Smooth muscle cell (in vitro differentiated cells): ENCODE measurements around the gene TANC1. TPM values are rescaled to one million over a fixed set of nuclear protein-coding genes. Genes with fewer than 3 reads are reported as not detected.
A peak's percentile ranks its signal among the peaks of the same experiment; 100 is the strongest.

ENCODE experiments used
- DNase-seq: peaks from one replicate; lab custom pipeline; 2025; ENCODE audit not compliant: unreplicated experiment; lab: John Stamatoyannopoulos, UW
- H2AFZ ChIP-seq: fragments of 200-600 bp; sonication (generic); 2 replicates; pipeline ENCODE4 v1.6.0; 2016; ENCODE audit warnings: antibody characterized with exemption, low read depth, mild to moderate bottlenecking
- H3F3A ChIP-seq: fragments of 200-600 bp; sonication (generic); 2 replicates; pipeline ENCODE4 v1.6.0; 2017; ENCODE audit warnings: antibody characterized with exemption, low read depth
- H3K27ac ChIP-seq: fragments of 200-600 bp; sonication (generic); 2 replicates; pipeline ENCODE4 v1.5.1; 2016; ENCODE audit warnings: low read depth, mild to moderate bottlenecking
- H3K27me3 ChIP-seq: fragments of 200-600 bp; sonication (generic); 2 replicates; pipeline ENCODE4 v1.6.1; 2016; ENCODE audit warnings: low read depth, mild to moderate bottlenecking
- H3K36me3 ChIP-seq: fragments of 200-600 bp; sonication (generic); 2 replicates; pipeline ENCODE4 v1.5.1; 2016; ENCODE audit warnings: low read depth
- H3K4me1 ChIP-seq: fragments of 200-600 bp; sonication (generic); 2 replicates; pipeline ENCODE4 v1.5.1; 2016; ENCODE audit warnings: low read depth
- H3K4me2 ChIP-seq: fragments of 200-600 bp; sonication (generic); 2 replicates; pipeline ENCODE4 v1.6.0; 2016; ENCODE audit warnings: mild to moderate bottlenecking
- H3K4me3 ChIP-seq: fragments of 200-600 bp; sonication (generic); 2 replicates; pipeline ENCODE4 v1.5.1; 2016; ENCODE audit warnings: mild to moderate bottlenecking
- H3K79me2 ChIP-seq: fragments of 200-600 bp; sonication (generic); 2 replicates; pipeline ENCODE4 v1.6.0; 2016; ENCODE audit warnings: low read depth, mild to moderate bottlenecking
- H3K9ac ChIP-seq: fragments of 200-600 bp; sonication (generic); 2 replicates; pipeline ENCODE4 v1.6.0; 2016; ENCODE audit warnings: low read depth
- H3K9me3 ChIP-seq: fragments of 200-600 bp; sonication (generic); replicated peaks from 2 replicates; pipeline ENCODE4 v1.5.1; 2016; ENCODE audit warnings: low read depth
- H4K20me1 ChIP-seq: fragments of 200-600 bp; sonication (generic); 2 replicates; pipeline ENCODE4 v1.6.0; 2016; ENCODE audit warnings: low read depth
- CTCF ChIP-seq: fragments of 200-600 bp; sonication (generic); IDR thresholded peaks from 2 replicates; pipeline ENCODE4 v1.5.1; 2017; ENCODE audit warnings: borderline replicate concordance, mild to moderate bottlenecking, antibody characterized with exemption; ENCODE audit not compliant: insufficient read depth, poor library complexity, severe bottlenecking
- WGBS: methylation state at CpG from one replicate; pipeline ENCODE4 v1.1.7; 2016; ENCODE audit warnings: low lambda C conversion rate; 5-methylcytosine and 5-hydroxymethylcytosine counted together
- polyA plus RNA-seq: library from polyadenylated mRNA; unstranded; fragments of >200 nt; fragmentation: Nextera tagmentation; extraction: Ambion mirVana; gene quantifications from 2 replicates; pipeline ENCODE4 v1.2.1, GENCODE V29; 2016
- total RNA-seq: library from RNA; depleted of rRNA; stranded (reverse); fragments of >200 nt; gene quantifications from 2 replicates; pipeline ENCODE4 v1.2.3, GENCODE V29; 2014

TANC1 gene
- total and polyA plus RNA-seq, 2 experiments from 2014 or later: 9.1 to 30.8 TPM

- no peaks in the 10 kb centered on the region for H3K4me1 ChIP-seq
Observed at GRCh38 chr2:159080641-159081040, 112.2 kb downstream of the TANC1 start.

GRCh38 chr2:159082119-159082518 is 113.7 kb downstream of the TANC1 start:
- peaks cover 9% of the 10 kb centered on the region for H3K79me2 ChIP-seq
- 92% methylated on average over 4 of the region's 4 CpGs for WGBS

More at GRCh38 chr2:159080641-159081040, 112.2 kb downstream of the TANC1 start:
- H3F3A ChIP-seq: peaks cover under 1% of the 10 kb centered on the region
- no peak for TF ChIP-seq CTCF
- no peaks in the 10 kb centered on the region for H3K27me3 ChIP-seq
- 95% methylated on average over 6 of the region's 6 CpGs for WGBS
- no peak overlapping the region for H3K27ac ChIP-seq
- no peaks in the 10 kb centered on the region for H3K9me3 ChIP-seq
- H3K36me3 ChIP-seq: no peaks in the 10 kb centered on the region
- H2AFZ ChIP-seq: no peak overlapping the region
- H3K79me2 ChIP-seq: peaks cover 9% of the 10 kb centered on the region
- DNase-seq: no peak
- peaks cover 20% of the 10 kb centered on the region for H4K20me1 ChIP-seq
- H3K9ac ChIP-seq: no peak overlapping the region
- no peak overlapping the region for H3K4me2 ChIP-seq
- H3K4me3 ChIP-seq: no peak overlapping the region

GRCh38 chr2:159084384-159085370 is 116.2 kb downstream of the TANC1 start:
- Histone ChIP-seq H3K4me1 (no peaks in the 10 kb centered on the region), H3K27me3 (no peaks in the 10 kb centered on the region), H3K4me2 (no peak overlapping the region), H3K4me3 (no peak overlapping the region), H4K20me1 (peaks cover 20% of the 10 kb centered on the region), H3K36me3 (no peaks in the 10 kb centered on the region), H3F3A (peaks cover 3% of the 10 kb centered on the region), H3K9ac (no peak overlapping the region), H2AFZ (no peak overlapping the region), H3K27ac (peak overlapping the region; percentile 28), H3K9me3 (no peaks in the 10 kb centered on the region), H3K79me2 (peaks cover 7% of the 10 kb centered on the region)
- no peak for TF ChIP-seq CTCF
- DNase-seq: no peak
- 65% methylated on average over 7 of the region's 7 CpGs for WGBS

More at GRCh38 chr2:159082119-159082518, 113.7 kb downstream of the TANC1 start:
- Histone ChIP-seq H3K9me3 (no peaks in the 10 kb centered on the region), H3K4me3 (no peak overlapping the region), H3K4me1 (no peaks in the 10 kb centered on the region), H3K27me3 (no peaks in the 10 kb centered on the region), H3F3A (peaks cover 3% of the 10 kb centered on the region), H3K36me3 (no peaks in the 10 kb centered on the region), H4K20me1 (peaks cover 20% of the 10 kb centered on the region), H3K4me2 (no peak overlapping the region), H3K9ac (no peak overlapping the region), H2AFZ (no peak overlapping the region), H3K27ac (no peak overlapping the region)
- DNase-seq: no peak
- TF ChIP-seq CTCF: no peak

- H3K4me3 ChIP-seq: no peak overlapping the region
- no peaks in the 10 kb centered on the region for H3K4me1 ChIP-seq
- no peak for TF ChIP-seq CTCF
- H3F3A ChIP-seq: peaks cover 3% of the 10 kb centered on the region
- no peaks in the 10 kb centered on the region for H3K9me3 ChIP-seq
- H2AFZ ChIP-seq: no peak overlapping the region
- 67% methylated on average over 1 of the region's 1 CpG for WGBS
- H3K4me2 ChIP-seq: no peak overlapping the region
- H3K9ac ChIP-seq: no peak overlapping the region
- no peaks in the 10 kb centered on the region for H3K27me3 ChIP-seq
- no peak overlapping the region for H3K27ac ChIP-seq
- no peaks in the 10 kb centered on the region for H3K36me3 ChIP-seq
- no peak for DNase-seq
- peaks cover 23% of the 10 kb centered on the region for H4K20me1 ChIP-seq
- peaks cover 7% of the 10 kb centered on the region for H3K79me2 ChIP-seq
Observed at GRCh38 chr2:159086342-159086741, 117.9 kb downstream of the TANC1 start.
